GM21390 (cell line): Measurements from ENCODE around the gene MRTFA.
"Not testable (repeated sequence)": the region's sequence is repeated elsewhere in the genome, so short reads cannot be mapped to it uniquely, and the experiment has no call there.

Experiments
- ATAC-seq: cut with Tn5 transposase; IDR thresholded peaks from one replicate; pipeline ENCODE4 v1.9.1; 2021; ENCODE audit not compliant: unreplicated experiment

Gene MRTFA

GRCh38 chr22:40628354-40629042 is 8.0 kb downstream of the MRTFA start:
- ATAC-seq, result no peak

GRCh38 chr22:40627612-40628011 is 8.9 kb downstream of the MRTFA start:
- no peak for ATAC-seq

- ATAC-seq, result no peak
These were observed 9.7 kb downstream of the MRTFA start for GRCh38 chr22:40626851-40627250.

GRCh38 chr22:40625794-40626193 is 10.7 kb downstream of the MRTFA start:
- ATAC-seq, result not testable (repeated sequence)

GRCh38 chr22:40625281-40625680 is 11.2 kb downstream of the MRTFA start:
- not testable (repeated sequence) for ATAC-seq

- ATAC-seq, result no peak
These were observed 11.7 kb downstream of the MRTFA start for GRCh38 chr22:40624770-40625169.

- ATAC-seq, result no peak
These were observed 15.0 kb downstream of the MRTFA start for GRCh38 chr22:40621309-40622151.

- ATAC-seq, result no peak
These were observed 16.0 kb downstream of the MRTFA start for GRCh38 chr22:40620464-40621046.

GRCh38 chr22:40618400-40618799 is 18.1 kb downstream of the MRTFA start:
- no peak for ATAC-seq

GRCh38 chr22:40616578-40616977 is 19.9 kb downstream of the MRTFA start:
- no peak for ATAC-seq

GRCh38 chr22:40613067-40613466 is 23.5 kb downstream of the MRTFA start:
- ATAC-seq, result no peak

GRCh38 chr22:40612291-40612751 is 24.2 kb downstream of the MRTFA start:
- no peak for ATAC-seq

- no peak for ATAC-seq
These were observed 24.9 kb downstream of the MRTFA start for GRCh38 chr22:40611606-40612005.

GRCh38 chr22:40610329-40610850 is 26.1 kb downstream of the MRTFA start:
- ATAC-seq, result no peak

- no peak for ATAC-seq
These were observed 27.3 kb downstream of the MRTFA start for GRCh38 chr22:40609216-40609615.

GRCh38 chr22:40607506-40607905 is 29.0 kb downstream of the MRTFA start:
- no peak for ATAC-seq

GRCh38 chr22:40606306-40606705 is 30.2 kb downstream of the MRTFA start:
- ATAC-seq, result no peak

GRCh38 chr22:40605761-40606160 is 30.8 kb downstream of the MRTFA start:
- no peak for ATAC-seq

- no peak for ATAC-seq
These were observed 33.4 kb downstream of the MRTFA start for GRCh38 chr22:40603088-40603605.

- ATAC-seq, result no peak
These were observed 34.3 kb downstream of the MRTFA start for GRCh38 chr22:40602231-40602630.

- no peak for ATAC-seq
These were observed 36.8 kb downstream of the MRTFA start for GRCh38 chr22:40599731-40600130.
